ENCODE results near the gene PRND. TPM values are rescaled to one million over a fixed set of nuclear protein-coding genes. Genes with fewer than 3 reads are reported as not detected.
A peak's percentile ranks its signal among the peaks of the same experiment; 100 is the strongest.

PRND gene
- polyA plus RNA-seq, 1 donor (not counting 4 experiments of a cell fraction or from before 2014, with no cell fraction given): not detected

GRCh38 chr20:4711511-4711910, 10.2 kb upstream of the PRND start:
- no peak for TF ChIP-seq CTCF (optimal IDR thresholded peaks at IDR 0.05 in 1 of 3, IDR thresholded peaks at IDR 0.05 in 1 of 3, conservative IDR thresholded peaks at IDR 0.05 in 1 of 3; ENCODE audit: extremely low read depth in 1 of 3, insufficient read depth in 2 of 3, low read length in 3 of 3)
- TF ChIP-seq EZH2 (IDR thresholded peaks at IDR 0.05; ENCODE audit: low read length): no peak
- no peak overlapping the region for H3K4me3 ChIP-seq (ENCODE audit: control insufficient read depth in 2 of 3, extremely low read depth in 1 of 3, insufficient read depth in 2 of 3, low read depth in 1 of 3, low read length in 3 of 3)
- H3K9ac ChIP-seq (ENCODE audit: control insufficient read depth, extremely low read depth, insufficient read depth, low read length): no peak overlapping the region
- no peak overlapping the region for H3K4me2 ChIP-seq (ENCODE audit: control insufficient read depth, extremely low read depth, insufficient read depth, low read depth, low read length)
- no peaks in the 10 kb centered on the region for H3K27me3 ChIP-seq (ENCODE audit: control insufficient read depth, extremely low read depth, insufficient read depth, low read length)
- DNase-seq (ENCODE audit: low read depth, low spot score) (no peak), FAIRE-seq (no peak)
- H3K9me3 ChIP-seq (ENCODE audit: control insufficient read depth, low read depth, low read length): no peaks in the 10 kb centered on the region
- H4K20me1 ChIP-seq (ENCODE audit: control insufficient read depth, extremely low read depth, insufficient read depth, low read length): no peaks in the 10 kb centered on the region
- no peaks in the 10 kb centered on the region for H3K9me1 ChIP-seq (ENCODE audit: control insufficient read depth, extremely low read depth, insufficient read depth, low read length)
- no peaks in the 10 kb centered on the region for H3K36me3 ChIP-seq (ENCODE audit: control insufficient read depth in 2 of 2, extremely low read depth in 1 of 2, insufficient read depth in 2 of 2, low read length in 2 of 2)
- dilution Hi-C loops (cut with MboI; ENCODE audit: extremely low pct_ligation_motif_present, low sequenced_read_pairs): no loop called here
- no peaks in the 10 kb centered on the region for H3K79me2 ChIP-seq (ENCODE audit: control insufficient read depth, insufficient read depth, low read length)
- H3K4me1 ChIP-seq (ENCODE audit: control insufficient read depth, extremely low read depth, insufficient read depth, low read length): peaks cover 23% of the 10 kb centered on the region
- no peak overlapping the region for H3K27ac ChIP-seq (ENCODE audit: control insufficient read depth, insufficient read depth, low read length)
- H2AFZ ChIP-seq (ENCODE audit: control insufficient read depth, low read length): no peak overlapping the region

- Histone ChIP-seq H2AFZ (ENCODE audit: control insufficient read depth, low read length) (peak overlapping the region; percentile 51), H3K4me2 (ENCODE audit: control insufficient read depth, extremely low read depth, insufficient read depth, low read depth, low read length) (peak overlapping the region; percentile 22), H3K79me2 (ENCODE audit: control insufficient read depth, insufficient read depth, low read length) (no peaks in the 10 kb centered on the region), H3K9me1 (ENCODE audit: control insufficient read depth, extremely low read depth, insufficient read depth, low read length) (no peaks in the 10 kb centered on the region), H3K9me3 (ENCODE audit: control insufficient read depth, low read depth, low read length) (no peaks in the 10 kb centered on the region), H4K20me1 (ENCODE audit: control insufficient read depth, extremely low read depth, insufficient read depth, low read length) (no peaks in the 10 kb centered on the region), H3K9ac (ENCODE audit: control insufficient read depth, extremely low read depth, insufficient read depth, low read length) (peak overlapping the region; percentile 6), H3K27ac (ENCODE audit: control insufficient read depth, insufficient read depth, low read length) (peak overlapping the region; percentile 70), H3K4me1 (ENCODE audit: control insufficient read depth, extremely low read depth, insufficient read depth, low read length) (peaks cover 23% of the 10 kb centered on the region), H3K36me3 (ENCODE audit: control insufficient read depth in 2 of 2, extremely low read depth in 1 of 2, insufficient read depth in 2 of 2, low read length in 2 of 2) (no peaks in the 10 kb centered on the region), H3K4me3 (ENCODE audit: control insufficient read depth in 2 of 3, extremely low read depth in 1 of 3, insufficient read depth in 2 of 3, low read depth in 1 of 3, low read length in 3 of 3) (no peak overlapping the region), H3K27me3 (ENCODE audit: control insufficient read depth, extremely low read depth, insufficient read depth, low read length) (no peaks in the 10 kb centered on the region)
- peak; percentile 88 for DNase-seq (ENCODE audit: low read depth, low spot score)
- FAIRE-seq: peak; percentile 83
- dilution Hi-C loops (cut with MboI; ENCODE audit: extremely low pct_ligation_motif_present, low sequenced_read_pairs): no loop called here
- TF ChIP-seq CTCF (optimal IDR thresholded peaks at IDR 0.05 in 1 of 3, IDR thresholded peaks at IDR 0.05 in 1 of 3, conservative IDR thresholded peaks at IDR 0.05 in 1 of 3; ENCODE audit: extremely low read depth in 1 of 3, insufficient read depth in 2 of 3, low read length in 3 of 3) (no peak), EZH2 (IDR thresholded peaks at IDR 0.05; ENCODE audit: low read length) (no peak)
Measured at GRCh38 chr20:4713401-4713800, 8.3 kb upstream of the PRND start.
